GM10248 (cell line): ENCODE measurements around the gene CAMK1D.

Experiments used
- CTCF ChIA-PET: fragments of 300-600 bp; sonication (Branson Sonifier 250); formaldehyde crosslinking; extraction: SDS; loops from one replicate; lab custom pipeline; 2021; ENCODE audit warnings: antibody characterized with exemption; lab: Yijun Ruan, JAX
- POLR2A ChIA-PET: fragments of 350-650 bp; sonication (Branson Sonifier 250); formaldehyde crosslinking; extraction: SDS; loops from one replicate; lab custom pipeline; 2020; ENCODE audit warnings: antibody characterized with exemption; lab: Yijun Ruan, JAX
- DNase-seq: peaks from one replicate; pipeline ENCODE4 v3.0.0; 2012; ENCODE audit errors: extremely low spot score
- CTCF ChIP-seq: IDR thresholded peaks from 2 replicates; pipeline ENCODE4 v1.5.1; 2012; ENCODE audit warnings: mild to moderate bottlenecking, low read depth; ENCODE audit errors: extremely low read depth, missing control alignments, control extremely low read depth

The CAMK1D gene

GRCh38 chr10:12667052-12667451, 317.7 kb downstream of the CAMK1D start:
- DNase-seq, result no peak
- no peak for TF ChIP-seq CTCF
- POLR2A ChIA-PET, result no interaction called here
- CTCF ChIA-PET, result interaction anchor here (3.1 kb wide), 1 partner anchor 10 kb away, joined by 12 read pairs; no protein-coding TSS in a partner anchor

GRCh38 chr10:12668634-12669033, 319.3 kb downstream of the CAMK1D start:
- no peak for DNase-seq
- ChIA-PET CTCF (interaction anchor here (1.5 to 3.1 kb wide), 2 partner anchors 8 to 12 kb away, joined by 5 to 12 read pairs; no protein-coding TSS in a partner anchor), POLR2A (no interaction called here)
- TF ChIP-seq CTCF, result no peak

- ChIA-PET CTCF (interaction anchor here (1.8 to 1.9 kb wide), 2 partner anchors 8 to 14 kb away, joined by 5 to 8 read pairs; no protein-coding TSS in a partner anchor), POLR2A (no interaction called here)
- TF ChIP-seq CTCF, result no peak
- DNase-seq, result no peak
These were observed 320.7 kb downstream of the CAMK1D start for GRCh38 chr10:12670004-12670403.

- TF ChIP-seq CTCF, result no peak
- no peak for DNase-seq
- ChIA-PET POLR2A (interaction anchor here (0.7 kb wide), 1 partner anchor 46 kb away, joined by 4 read pairs; no protein-coding TSS in a partner anchor), CTCF (interaction anchor here (0.8 kb wide), 1 partner anchor 19 kb away, joined by 3 read pairs; no protein-coding TSS in a partner anchor)
These were observed 325.8 kb downstream of the CAMK1D start for GRCh38 chr10:12675186-12675585.

GRCh38 chr10:12679636-12680035, 330.3 kb downstream of the CAMK1D start:
- no peak for DNase-seq
- POLR2A ChIA-PET, result no interaction called here
- no peak for TF ChIP-seq CTCF
- CTCF ChIA-PET, result no interaction called here

GRCh38 chr10:12681252-12681651, 331.9 kb downstream of the CAMK1D start:
- DNase-seq, result no peak
- no peak for TF ChIP-seq CTCF
- ChIA-PET CTCF (interaction anchor here (1.1 to 1.7 kb wide), 2 partner anchors 9 to 22 kb away, joined by 3 to 4 read pairs; no protein-coding TSS in a partner anchor), POLR2A (no interaction called here)

GRCh38 chr10:12684784-12685183, 335.4 kb downstream of the CAMK1D start:
- ChIA-PET CTCF (interaction anchor here (1.1 kb wide), 1 partner anchor 8 kb away, joined by 3 read pairs; no protein-coding TSS in a partner anchor), POLR2A (no interaction called here)
- no peak for DNase-seq
- TF ChIP-seq CTCF, result no peak
